HTR-8/SVneo (cell line): ENCODE results near the gene MAJIN.
A peak's percentile ranks its signal among the peaks of the same experiment; 100 is the strongest.
"Not testable (repeated sequence)": the region's sequence is repeated elsewhere in the genome, so short reads cannot be mapped to it uniquely, and the experiment has no call there.

ENCODE experiments used
- DNase-seq: peaks from one replicate; pipeline ENCODE4 v3.0.0; 2011; ENCODE audit warnings: low spot score, mixed read lengths; ENCODE audit not compliant: insufficient read length
- FAIRE-seq: peaks from 2 replicates; lab custom pipeline; 2011; peaks lifted over from hg19 to GRCh38; lab: Jason Lieb, UNC

Gene MAJIN

GRCh38 chr11:64971421-64972233 lies at the start of gene MAJIN:
Gene MAJIN, minus strand, starts transcription at chr11:64972108. Its CDS starts 12,703 bp downstream, at chr11:64959405.
- FAIRE-seq (no peak), DNase-seq (no peak)

DNA sequence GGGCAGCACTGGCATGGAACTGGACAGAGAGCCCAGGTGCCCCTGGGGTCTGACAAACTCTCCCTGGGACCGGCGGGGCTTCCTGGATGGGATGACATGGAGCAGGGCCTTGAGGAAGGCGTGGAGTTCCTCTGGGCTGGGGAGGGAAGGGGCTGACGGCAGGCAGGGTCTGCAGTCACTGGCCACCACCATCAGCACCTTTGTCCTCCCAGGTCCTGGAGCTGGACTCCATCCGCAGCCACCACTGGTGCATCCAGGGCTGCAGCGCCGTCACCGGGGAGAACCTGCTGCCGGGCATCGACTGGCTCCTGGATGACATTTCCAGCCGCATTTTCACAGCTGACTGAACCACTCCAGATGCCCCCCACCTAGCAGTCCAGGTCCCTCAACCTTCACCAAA lies 49.6 kb upstream of the MAJIN start:
- FAIRE-seq: no peak
- no peak for DNase-seq

- no peak for FAIRE-seq
Measured at GRCh38 chr11:65021003-65021402, 49.1 kb upstream of the MAJIN start.

GRCh38 chr11:65019824-65020223 lies 47.9 kb upstream of the MAJIN start:
- FAIRE-seq: no peak
- no peak for DNase-seq

More at GRCh38 chr11:65021003-65021402, 49.1 kb upstream of the MAJIN start:
- DNase-seq: no peak

GRCh38 chr11:65017937-65018336 lies 46.0 kb upstream of the MAJIN start:
- FAIRE-seq (no peak), DNase-seq (no peak)

- FAIRE-seq: no peak
Measured at GRCh38 chr11:65016705-65017104, 44.8 kb upstream of the MAJIN start.

GRCh38 chr11:65014726-65015227 lies 42.9 kb upstream of the MAJIN start:
- no peak for DNase-seq
- FAIRE-seq: no peak

More at GRCh38 chr11:65016705-65017104, 44.8 kb upstream of the MAJIN start:
- no peak for DNase-seq

DNA sequence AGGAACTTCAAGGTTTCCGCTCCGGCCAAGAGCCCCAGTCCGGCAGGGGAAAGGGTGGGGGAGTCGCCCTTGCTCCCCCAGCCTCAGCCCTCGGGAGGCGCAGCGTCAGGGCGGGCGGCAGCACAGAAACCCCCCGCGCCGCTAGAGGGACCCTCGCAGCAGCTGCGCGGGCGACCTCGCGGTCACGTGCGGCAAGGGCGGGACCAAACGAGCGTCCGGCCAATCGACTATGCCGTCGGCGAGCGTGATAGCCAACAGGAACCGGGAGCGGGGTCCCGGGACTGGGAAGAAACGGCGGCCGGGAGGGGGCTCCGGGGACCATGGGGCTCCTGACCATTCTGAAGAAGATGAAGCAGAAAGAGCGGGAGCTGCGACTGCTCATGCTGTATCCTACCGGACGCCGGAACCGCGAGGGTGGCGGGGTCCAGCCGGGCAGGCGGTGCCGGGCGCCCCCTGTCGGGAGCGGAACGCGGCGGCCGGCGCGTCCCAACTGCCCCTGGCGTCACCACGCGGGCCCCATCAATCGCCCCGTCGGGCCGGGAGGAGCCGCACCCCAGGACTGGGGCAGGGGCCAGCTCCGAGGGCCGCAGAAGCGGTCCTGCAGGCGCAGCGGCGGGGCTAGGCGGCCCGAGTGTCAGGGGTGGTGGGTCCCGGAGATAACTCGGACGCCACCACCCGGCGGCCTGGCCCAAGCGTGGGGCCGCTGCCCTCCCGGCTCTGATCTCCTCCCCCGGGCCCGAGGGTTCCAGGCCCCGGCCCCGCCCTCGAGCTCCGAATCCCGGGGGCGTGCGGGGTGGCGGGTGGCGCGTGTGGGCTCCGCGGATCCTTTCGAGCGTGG lies 42.2 kb upstream of the MAJIN start, which contains the start of gene ARL2:
ARL2 (plus strand) TSS at position 273 of the 838 bp plus-strand sequence; CDS start at position 321, 48 bp downstream.
- peak; percentile 93 for DNase-seq
- no peak for FAIRE-seq

- FAIRE-seq: no peak
- DNase-seq: peak; percentile 87
Measured at GRCh38 chr11:65013130-65013887, 41.4 kb upstream of the MAJIN start.

- DNase-seq (no peak), FAIRE-seq (no peak)
Measured at GRCh38 chr11:65008873-65009272, 37.0 kb upstream of the MAJIN start.

- FAIRE-seq (no peak), DNase-seq (no peak)
Measured at GRCh38 chr11:65008016-65008415, 36.1 kb upstream of the MAJIN start.

- not testable (repeated sequence) for DNase-seq, FAIRE-seq
Measured at GRCh38 chr11:65003968-65004367, 32.1 kb upstream of the MAJIN start.

- FAIRE-seq: no peak
- no peak for DNase-seq
Measured at GRCh38 chr11:65003282-65003681, 31.4 kb upstream of the MAJIN start.

DNA sequence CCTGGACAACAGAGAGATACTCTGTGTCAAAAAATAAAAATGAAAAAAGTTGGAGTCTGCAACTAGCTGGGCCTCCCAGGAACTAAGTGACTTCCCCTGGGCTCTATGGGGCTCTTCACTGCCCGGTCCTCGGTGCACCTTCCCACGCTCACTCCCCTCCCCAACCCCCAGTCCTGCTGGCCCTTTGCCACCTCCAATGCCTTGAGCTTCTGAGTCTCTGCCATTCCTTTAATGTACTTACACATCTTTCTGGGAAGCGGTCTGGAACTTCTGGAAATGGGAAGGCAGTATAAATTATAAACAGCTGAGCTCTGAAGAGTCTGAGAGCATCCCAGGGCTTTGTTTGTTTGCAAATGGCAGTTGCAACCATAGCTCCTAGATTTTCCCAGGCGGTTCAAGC lies 30.8 kb upstream of the MAJIN start:
- FAIRE-seq (no peak), DNase-seq (no peak)

GRCh38 chr11:64999478-64999877 lies 27.6 kb upstream of the MAJIN start:
- DNase-seq (no peak), FAIRE-seq (no peak)

GRCh38 chr11:64998690-64999431 lies 27.0 kb upstream of the MAJIN start:
- FAIRE-seq (no peak), DNase-seq (no peak)

GRCh38 chr11:64998141-64998540 lies 26.2 kb upstream of the MAJIN start:
- FAIRE-seq: no peak
- no peak for DNase-seq

- DNase-seq: peak; percentile 91
- no peak for FAIRE-seq
Measured at GRCh38 chr11:64996710-64997380, 24.9 kb upstream of the MAJIN start, which contains the start of gene BATF2. Gene BATF2, minus strand, starts transcription at chr11:64996971. Its CDS starts 57 bp downstream, at chr11:64996914.

DNA sequence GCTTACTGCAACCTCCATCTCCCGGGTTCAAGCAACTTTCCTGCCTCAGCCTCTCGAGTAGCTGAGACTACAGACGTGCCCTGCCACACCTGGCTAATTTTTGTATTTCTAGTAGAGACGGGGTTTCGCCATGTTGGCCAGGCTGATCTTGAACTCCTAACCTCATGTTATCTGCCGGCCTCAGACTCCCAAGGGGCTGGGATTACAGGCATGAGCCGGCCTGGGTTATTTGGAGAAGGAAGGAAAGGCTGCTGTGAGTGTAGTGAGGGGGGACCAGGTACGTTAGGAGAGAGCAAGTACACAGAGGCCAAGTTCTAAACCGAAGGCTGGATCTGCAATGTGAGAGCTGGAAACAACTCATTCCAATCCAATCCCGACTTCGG lies 24.4 kb upstream of the MAJIN start:
- DNase-seq (no peak), FAIRE-seq (no peak)
